CD4-positive, alpha-beta T cell treated with Interleukin-17A for 1 hour (primary cell): Measurements from ENCODE around the gene MMEL1.

Experiments used
- DNase-seq: peaks from one replicate; pipeline ENCODE4 v3.0.0-alpha.2; 2020

The MMEL1 gene

GRCh38 chr1:2642560-2643413, 10.0 kb upstream of the MMEL1 start:
- DNase-seq, result peak; percentile 95

GRCh38 chr1:2642131-2642559, 9.3 kb upstream of the MMEL1 start:
- no peak for DNase-seq

- DNase-seq, result no peak
Measured at GRCh38 chr1:2641381-2642130, 8.7 kb upstream of the MMEL1 start.

- no peak for DNase-seq
Measured at GRCh38 chr1:2640626-2641025, 7.8 kb upstream of the MMEL1 start.

GRCh38 chr1:2639607-2640521, 7.0 kb upstream of the MMEL1 start:
- DNase-seq, result no peak

GRCh38 chr1:2639203-2639602, 6.4 kb upstream of the MMEL1 start:
- no peak for DNase-seq

GRCh38 chr1:2638466-2639115, 5.8 kb upstream of the MMEL1 start:
- DNase-seq, result no peak

GRCh38 chr1:2637442-2638145, 4.8 kb upstream of the MMEL1 start:
- no peak for DNase-seq

GRCh38 chr1:2636733-2637132, 3.9 kb upstream of the MMEL1 start:
- DNase-seq, result no peak

- no peak for DNase-seq
Measured at GRCh38 chr1:2635361-2636010, 2.7 kb upstream of the MMEL1 start.

GRCh38 chr1:2633936-2634491, 1.2 kb upstream of the MMEL1 start:
- DNase-seq, result no peak

- DNase-seq, result no peak
Measured at GRCh38 chr1:2633366-2633935, 635 bp upstream of the MMEL1 start.

- no peak for DNase-seq
Measured at GRCh38 chr1:2632051-2632430, 775 bp downstream of the MMEL1 start.

- no peak for DNase-seq
Measured at GRCh38 chr1:2631136-2632050, 1.4 kb downstream of the MMEL1 start.

GRCh38 chr1:2630498-2631135, 2.2 kb downstream of the MMEL1 start:
- no peak for DNase-seq

GRCh38 chr1:2629627-2630497, 3.0 kb downstream of the MMEL1 start:
- no peak for DNase-seq

GRCh38 chr1:2628933-2629626, 3.7 kb downstream of the MMEL1 start:
- no peak for DNase-seq
